Stimulated activated CD8-positive, alpha-beta memory T cell treated with anti-CD3 and anti-CD28 coated beads, Interleukin-12 subunit alpha, Interleukin-12 subunit beta, amount 100 ng/mL, for 1 hour (primary cell): Measurements from ENCODE around the gene DNER.
"Not testable (repeated sequence)": the region's sequence is repeated elsewhere in the genome, so short reads cannot be mapped to it uniquely, and the experiment has no call there.

Source experiments
- DNase-seq: peaks from one replicate; pipeline ENCODE4 v3.0.0-alpha.2; 2020; ENCODE audit warnings: low read depth

The DNER gene

DNA sequence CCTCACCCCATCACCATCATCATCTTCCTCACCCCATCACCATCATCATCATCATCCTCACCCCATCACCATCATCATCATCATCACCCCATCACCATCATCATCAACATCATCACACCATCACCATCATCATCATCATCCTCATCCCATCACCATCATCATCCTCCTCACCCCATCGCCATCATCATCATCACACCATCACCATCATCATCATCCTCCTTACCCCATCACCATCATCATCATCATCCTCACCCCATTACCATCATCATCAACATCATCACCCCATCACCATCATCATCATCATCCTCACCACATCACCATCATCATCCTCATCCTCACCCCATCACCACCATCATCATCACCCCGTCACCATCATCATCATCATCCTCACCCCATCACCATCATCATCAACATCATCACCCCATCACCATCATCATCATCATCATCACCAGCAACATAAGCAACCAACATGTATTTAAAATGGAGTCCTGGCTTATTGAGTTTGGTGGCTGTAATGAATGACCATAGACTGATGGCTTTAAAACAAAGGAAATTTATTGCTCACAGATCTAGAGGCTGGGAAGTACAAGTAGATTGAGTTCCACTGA, 150.0 kb downstream of the DNER start:
- DNase-seq: no peak

DNA sequence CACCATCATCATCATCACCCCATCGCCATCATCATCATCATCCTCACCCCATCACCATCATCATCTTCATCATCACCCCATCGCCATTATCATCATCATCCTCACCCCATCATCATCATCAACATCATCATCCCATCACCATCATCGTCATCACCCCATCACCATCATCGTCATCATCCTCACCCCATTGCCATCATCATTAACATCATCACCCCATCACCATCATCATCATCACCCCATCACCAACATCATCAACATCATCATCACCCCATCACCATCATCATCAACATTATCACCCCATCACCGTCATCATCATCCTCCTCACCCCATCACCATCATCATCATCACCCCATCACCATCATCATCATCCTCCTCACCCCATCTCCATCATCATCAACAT, 151.0 kb downstream of the DNER start:
- DNase-seq: no peak

DNA sequence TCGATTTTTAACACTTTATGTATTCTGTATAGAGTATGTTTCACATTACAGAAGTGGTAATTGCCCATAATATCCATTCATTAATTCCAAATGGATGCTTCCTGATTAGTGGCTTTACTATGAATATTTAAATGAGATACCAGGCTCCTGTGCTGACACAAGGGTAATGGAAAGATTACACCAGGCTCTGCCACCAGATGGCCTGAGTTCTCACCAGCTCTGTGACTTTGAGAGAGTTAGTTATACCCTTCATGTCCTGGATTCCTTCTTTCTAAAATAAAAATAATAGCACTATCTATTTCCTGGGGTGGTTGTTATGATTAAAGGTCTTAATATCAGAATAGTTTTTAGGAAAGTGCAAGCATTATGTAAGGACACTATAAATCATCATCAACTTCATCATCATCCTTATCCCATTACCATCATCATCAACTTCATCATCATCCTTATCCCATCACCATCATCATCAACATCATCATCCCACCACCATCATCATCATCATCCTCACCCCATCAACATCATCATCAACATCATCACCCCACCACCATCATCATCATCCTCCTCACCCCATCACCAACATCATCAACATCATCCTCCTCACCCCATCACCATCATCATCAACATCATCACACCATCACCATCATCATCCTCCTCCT, 151.8 kb downstream of the DNER start:
- no peak for DNase-seq

DNA sequence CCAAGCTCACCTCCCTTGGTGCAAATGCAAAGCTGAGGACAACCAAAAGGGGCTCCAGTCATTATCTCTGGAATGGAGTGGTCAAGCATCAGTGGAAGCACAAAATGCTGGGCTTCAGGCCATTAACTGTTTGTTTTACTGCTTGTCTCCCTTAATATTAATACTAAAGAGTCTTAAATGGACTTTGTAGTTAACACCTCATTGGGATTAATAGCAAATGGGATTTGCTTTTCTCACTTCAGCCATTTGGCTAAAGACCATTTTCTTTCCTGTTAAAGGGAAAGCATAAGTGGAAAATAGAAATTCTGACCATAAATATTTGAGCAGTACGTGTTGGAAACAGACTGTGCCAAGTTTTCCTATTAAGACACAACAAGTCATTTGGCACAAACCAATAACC, 154.4 kb downstream of the DNER start:
- no peak for DNase-seq

DNA sequence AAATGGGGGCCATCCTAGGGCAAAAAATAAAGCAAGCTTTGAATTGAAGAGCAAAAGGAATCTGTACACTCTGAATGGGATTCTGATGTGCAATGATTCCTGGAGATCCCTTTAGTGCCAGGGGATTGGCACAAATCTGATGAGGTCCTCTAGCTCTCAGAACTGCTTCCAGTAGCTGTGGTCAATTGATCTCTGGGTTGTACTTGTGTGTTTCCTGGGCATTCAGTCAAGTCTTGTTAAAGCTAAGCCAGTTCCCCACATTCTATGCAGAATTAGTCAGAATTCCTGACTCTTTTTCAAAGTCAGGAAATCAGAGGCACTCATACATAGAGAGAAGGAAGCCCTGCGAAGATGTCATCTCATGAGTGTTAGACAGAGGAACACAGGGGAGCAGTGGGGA, 161.3 kb downstream of the DNER start:
- no peak for DNase-seq

DNA sequence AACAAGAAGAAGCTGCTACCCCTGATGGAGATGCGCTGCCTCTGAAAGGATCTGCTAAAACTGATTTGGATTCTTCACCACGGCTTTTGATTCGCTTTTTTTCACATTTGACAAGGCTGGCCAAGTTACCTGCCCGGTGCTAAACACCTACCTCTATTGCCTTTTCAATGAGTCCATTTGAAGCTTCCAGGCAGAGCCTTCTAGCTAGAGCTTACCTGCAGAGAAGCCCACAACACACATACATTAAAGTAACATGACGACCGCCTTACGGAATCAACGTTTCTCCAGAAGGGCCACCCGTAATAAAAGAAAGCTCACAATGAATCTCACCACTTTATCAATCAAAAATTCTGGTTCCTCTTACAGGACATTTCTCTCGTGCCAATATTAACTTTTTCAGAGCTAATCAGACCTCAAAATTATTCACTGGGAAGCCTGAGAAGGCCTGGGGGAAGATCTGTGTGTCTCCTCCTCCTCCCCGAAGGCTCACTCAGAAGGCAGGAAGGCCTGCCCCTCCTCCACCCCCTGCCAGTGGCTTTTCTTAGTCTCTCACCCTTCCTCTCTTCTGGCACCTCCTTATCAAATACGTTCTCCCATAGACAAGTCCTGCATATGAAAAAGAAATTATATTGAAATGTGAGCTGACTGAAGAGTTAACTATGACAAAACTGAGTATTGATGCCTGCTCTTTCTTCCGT, 171.0 kb downstream of the DNER start:
- DNase-seq: no peak

DNA sequence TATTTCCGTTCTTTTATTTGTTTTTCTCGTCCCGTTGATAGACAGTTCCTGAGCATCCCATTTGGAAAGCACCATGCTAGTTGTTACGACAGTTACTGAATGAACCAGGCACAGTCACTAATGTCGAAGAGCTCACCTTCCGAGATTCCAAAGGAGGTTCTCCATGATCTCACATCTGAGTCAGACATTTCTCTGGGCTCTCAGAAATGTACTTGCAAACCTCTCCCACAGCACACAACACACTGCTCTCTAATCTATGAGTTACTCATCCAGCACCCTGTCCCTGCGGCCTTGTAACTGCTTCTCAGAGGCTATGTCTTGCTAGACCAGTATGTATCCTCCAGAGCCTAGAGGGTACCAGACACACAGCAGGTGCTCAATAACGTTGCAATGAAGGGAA, 174.7 kb downstream of the DNER start:
- DNase-seq: no peak

DNA sequence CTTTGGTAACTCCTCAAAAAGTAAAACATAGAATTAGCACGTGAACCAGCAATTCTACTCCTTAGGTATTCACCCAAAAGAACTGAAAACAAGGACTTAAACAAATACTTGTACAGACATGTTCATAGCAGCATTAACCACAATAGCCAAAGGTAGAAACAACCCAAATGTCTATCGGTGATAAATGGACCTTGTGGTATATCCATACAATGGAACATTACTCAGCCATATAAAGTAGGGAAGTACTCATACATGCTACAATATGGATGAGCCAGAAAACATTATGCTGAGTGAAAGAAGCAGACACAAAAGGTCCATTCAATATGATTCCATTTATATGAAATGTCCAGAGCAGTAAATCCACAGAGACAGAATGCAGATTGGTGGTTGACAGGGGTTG, 182.8 kb downstream of the DNER start:
- DNase-seq: no peak

DNA sequence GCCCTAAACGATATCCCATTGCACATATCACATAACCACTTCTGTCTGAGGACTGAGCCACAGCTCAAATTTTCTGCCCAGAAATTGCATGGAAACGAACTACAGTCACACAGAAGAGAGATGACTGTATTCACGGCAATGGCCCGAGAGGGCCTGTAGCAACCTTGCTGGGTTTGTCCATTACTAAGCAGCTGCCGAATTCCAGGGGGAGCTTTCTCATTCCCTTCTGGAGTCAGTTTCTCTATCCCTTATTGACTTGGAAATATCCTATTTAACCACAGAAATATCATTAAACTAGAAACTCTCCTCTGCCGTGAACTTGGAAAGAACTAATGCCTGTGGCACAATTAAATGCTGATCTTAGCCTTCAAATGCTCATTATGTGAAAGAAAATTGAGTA, 183.9 kb downstream of the DNER start:
- no peak for DNase-seq

DNA sequence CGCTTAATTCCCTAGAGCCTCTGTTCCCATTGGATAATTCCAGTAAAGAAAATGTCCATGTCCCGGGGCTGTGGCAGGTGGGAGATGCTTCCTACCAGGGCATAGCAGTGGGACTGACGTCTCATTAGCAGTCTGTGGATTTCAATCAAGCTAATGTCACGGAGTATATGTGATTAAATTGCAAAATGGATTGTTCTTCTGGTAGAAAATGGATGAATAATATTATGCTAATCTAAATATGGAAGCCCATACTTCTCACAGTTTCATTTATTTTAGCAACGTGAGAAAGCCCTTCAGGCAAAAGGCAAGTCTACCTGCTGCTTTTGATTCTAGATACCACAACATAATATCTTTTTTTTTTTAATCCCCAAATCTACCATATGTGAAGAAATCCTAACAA, 185.5 kb downstream of the DNER start:
- DNase-seq: no peak

DNA sequence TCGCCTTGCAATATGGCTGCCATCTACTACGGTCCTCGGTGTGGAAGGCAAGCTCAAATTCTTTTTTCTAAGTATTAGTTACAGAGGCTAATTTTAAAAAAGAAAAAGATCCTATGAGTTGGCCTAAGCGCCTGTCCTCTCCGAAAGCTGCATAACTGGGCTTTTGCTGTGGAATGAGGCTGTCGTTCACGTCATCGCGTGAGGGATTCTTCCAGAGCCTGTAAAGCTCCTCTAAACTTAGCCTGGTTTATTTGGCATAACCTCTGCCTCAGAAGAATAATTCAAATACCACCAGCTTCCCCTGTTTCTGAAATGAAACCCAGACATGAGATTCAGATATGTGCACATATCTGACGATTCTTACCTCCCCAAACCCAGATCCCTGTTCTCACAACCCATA, 187.4 kb downstream of the DNER start:
- DNase-seq: no peak

DNA sequence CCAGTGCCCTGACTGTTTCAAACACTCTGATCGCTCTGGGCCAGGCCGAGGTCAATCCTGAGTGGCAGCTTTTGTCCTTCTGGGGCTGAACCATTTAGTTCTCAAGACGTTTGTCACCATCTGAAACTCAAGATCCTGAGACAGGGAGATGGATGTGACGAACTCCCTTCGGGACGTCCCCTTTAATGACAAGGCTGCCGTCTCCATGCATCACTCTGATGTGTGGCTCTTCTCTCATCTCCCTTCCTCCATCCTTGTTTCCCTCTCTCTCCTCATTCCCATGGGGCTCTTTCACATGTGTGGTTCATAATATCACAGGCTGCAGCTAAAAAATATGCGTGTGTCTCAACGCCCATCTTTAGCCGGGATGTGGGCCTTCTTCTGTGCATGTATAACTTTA, 189.6 kb downstream of the DNER start:
- DNase-seq: no peak

DNA sequence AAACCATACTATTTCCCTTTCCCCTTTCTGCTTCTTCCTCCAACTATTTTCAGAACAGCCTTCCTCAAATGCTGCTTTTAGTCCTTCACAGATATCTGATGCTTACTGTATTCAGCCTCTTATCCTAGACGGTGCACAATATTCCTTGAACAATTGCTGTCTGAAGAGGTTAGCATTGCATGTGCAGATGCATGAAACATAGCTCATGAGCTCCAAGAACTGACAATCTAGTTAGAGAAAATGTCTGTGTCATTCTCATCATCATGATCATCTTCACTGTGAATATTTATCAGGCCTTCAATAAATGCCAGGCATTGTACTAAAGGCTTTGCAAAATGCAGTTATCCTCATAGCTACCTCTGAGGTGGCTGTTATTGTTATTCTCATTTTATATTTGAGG, 190.7 kb downstream of the DNER start:
- no peak for DNase-seq

DNA sequence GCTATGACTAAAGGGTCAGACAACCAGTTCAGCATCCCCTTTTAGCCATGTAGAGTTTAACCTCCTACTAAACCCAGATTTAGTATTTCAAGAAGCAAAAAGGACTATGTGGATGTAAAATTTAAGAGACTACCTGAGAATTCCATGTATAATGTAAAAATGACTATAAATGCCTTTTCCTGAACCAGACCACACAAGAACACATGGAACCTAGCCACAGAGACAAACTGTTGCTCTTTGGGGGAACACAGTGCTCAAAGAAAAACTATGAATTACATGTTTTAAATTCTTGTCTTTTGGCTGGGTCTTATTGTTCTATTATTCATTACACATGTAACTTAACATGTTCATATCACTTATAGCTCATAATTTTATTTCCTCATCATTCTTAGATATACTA, 192.8 kb downstream of the DNER start:
- DNase-seq: no peak

DNA sequence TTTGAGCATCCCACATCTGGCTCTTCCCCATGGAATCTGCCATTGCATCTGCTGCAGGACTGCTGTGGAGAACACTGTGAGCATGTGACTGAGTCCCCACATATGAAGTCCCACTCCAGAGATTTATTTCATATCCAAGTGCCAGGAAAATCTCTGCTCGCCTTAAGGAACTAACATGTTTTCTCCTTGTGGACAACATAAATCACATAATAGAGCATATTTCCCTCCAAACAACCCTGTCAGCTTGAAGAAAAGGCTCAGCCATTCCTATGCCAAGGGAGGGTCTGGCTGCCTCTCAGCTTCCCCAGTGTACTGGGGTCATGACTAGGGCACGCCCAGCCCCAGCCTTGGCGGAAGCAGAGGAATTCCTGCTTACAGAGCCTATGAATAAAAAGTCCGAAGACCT, 193.7 kb downstream of the DNER start:
- no peak for DNase-seq

DNA sequence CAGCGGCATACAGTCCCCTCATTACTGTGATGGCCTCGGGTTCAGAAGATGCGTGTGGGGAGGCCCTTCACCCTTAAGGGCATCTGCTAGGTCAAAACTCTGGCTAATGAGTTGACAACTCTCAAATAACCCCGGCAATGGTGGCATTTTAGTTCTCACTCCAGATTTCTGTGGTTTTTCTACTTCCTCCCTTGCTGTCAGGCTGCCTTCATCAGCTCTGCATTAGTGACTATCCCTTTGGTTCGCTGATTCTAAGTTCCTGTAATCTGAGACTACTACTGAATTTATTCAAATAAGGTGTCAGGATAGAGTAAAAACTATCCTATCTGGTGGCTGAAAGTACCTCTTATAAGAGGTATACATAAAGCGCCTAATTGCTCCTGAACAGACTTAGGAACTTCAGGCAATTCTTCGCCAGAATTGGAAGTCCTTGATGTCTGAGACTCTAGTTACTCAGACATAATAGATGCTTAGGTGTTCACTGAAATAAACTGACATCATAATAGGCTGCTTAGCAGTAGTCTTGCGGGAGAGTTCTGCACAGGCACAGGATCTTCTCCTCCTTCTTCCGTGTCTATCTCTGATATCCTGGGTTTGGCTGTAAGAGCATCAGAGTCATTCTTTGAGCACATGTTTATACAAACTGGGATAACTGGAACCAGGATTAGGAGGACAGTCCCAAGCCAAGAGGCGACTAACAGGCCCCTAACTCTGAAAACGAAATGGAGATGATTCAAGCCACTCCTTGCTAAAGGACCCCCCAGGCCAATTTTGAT, 194.5 kb downstream of the DNER start:
- no peak for DNase-seq

DNA sequence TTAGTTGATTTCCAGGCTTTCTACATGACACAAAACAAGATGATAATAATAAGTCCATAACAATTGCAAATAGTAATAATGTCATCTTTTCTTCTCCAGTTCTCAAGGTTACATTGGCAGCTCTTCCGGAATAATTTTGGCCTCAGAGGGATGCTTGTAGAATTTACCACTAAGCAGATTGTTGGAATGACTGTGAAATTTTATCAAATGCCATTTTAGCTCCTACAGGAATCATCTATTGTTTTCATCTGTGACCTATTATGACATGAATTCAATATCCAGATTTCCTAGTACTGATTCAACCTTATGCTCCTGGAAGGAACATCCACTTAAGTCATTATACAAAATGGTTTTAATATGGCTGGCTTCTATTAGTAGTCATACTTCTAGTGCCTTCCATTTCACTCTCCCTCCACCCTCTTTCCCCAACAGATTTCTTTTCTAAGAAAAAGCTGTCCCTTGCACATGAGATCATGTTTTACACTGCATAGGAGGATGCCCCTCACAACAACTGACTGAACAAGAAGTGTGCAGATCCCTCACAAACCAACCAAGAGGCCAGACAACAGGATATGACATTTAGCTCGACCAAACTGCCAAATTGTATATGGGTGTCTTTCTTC, 200.0 kb downstream of the DNER start:
- no peak for DNase-seq

DNA sequence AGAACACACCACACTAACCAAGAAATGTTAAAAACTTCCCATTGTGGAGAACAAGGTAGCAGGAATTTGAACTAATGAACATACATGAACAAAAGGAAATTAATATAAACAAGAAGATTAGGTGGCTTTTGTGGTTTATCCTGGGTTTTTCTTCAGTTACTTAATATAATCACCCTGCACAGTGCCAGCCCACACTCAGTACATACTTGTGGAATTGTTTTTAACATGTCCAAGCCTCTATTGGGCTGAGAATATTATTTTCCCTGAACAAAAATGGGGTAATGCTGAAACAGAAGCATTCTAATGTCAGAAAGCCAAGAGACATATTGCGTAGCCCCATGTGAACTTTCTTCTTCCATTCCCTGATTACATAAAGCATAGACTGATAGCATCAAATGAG, 202.8 kb downstream of the DNER start:
- no peak for DNase-seq

DNA sequence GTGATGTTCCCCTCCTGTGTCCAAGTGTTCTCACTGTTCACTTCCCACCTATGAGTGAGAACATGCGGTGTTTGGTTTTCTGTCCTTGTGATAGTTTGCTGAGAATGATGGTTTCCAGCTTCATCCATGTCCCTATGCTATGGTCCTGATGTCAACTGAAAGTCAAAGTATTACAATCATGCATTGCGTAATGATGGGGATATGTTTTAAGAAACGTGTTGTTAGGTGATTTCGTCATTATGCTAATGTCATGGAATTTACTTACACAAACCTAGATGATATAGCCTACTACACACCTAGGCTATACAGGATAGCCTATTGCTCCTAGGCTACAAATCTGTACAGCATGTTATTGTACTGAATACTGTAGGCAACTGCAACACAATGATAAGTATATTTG, 207.7 kb downstream of the DNER start:
- DNase-seq: not testable (repeated sequence)

DNA sequence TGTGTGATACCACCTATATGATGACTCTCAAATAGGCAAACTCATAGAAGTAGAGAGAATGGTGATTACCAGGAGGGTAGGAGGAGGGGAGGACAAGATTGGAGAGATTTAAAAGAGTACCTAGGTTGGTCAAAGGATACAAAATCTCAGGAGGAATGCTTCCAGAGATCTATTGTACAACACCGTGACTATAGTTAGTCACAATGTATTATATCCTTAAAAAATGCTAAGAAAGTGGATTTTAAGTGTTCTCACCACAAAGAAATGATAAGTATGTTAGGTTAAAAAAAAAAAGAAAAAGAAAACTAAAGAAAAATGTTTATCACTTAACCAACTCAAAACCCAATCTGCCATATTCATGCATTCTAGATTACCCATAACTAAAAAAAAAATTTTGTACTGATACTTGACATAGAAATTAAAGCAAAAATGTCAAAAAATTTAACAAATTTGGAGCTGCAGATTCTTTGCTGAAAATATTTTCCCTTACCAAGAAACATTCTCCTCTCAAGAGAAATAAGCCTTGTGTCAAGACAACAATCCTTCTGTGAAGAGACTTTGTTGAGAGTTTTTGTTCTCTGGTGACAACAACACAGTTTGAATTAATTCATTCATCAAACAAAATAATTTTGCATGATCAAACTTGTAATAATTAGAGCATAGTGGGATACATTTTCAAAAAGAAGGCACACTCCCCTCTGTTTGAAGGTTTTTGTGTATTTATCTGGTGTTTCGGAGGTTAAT, 213.1 kb downstream of the DNER start:
- no peak for DNase-seq

DNA sequence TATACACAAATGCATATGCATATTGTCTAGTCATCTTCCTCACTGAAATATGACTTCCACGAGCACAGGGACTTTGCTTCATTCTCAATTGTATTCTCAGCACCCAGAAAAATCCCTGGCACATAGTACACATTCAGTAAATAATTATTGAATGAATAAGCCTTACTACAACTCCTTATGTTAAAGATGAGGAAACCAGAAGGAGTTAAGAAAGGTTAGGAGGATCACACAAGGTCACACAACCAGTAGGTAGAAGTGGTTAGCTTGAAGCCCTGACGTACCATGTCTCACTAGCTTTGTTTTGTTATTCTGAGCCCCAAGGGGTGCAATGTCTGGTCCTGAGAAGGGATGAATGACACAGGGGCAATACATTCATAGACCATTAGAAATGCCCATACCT, 222.3 kb downstream of the DNER start:
- no peak for DNase-seq

DNA sequence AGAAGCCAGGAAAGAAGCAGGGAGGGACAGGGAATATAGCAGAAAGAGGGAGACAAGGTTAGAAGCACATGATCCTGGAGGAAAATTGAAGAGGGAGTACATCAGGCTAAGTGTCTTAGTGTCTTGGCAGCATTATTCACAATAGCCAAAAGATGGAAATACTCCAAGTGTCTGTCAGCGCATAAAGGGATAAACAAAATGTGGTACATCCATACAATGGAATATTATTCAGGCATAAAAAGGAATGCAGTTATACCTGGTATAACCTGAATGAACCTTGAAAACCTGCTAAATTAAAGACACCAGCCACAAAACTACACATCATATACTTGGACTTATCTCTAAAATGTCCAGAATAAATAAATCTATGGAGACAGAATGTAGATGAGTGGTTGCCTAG, 224.2 kb downstream of the DNER start:
- DNase-seq: no peak
